HTR-8/SVneo (cell line): ENCODE data around the gene HTR6.
A peak's percentile ranks its signal among the peaks of the same experiment; 100 is the strongest.

Experiments used
- DNase-seq: peaks from one replicate; pipeline ENCODE4 v3.0.0; 2011; ENCODE audit warnings: low spot score, mixed read lengths; ENCODE audit not compliant: insufficient read length
- FAIRE-seq: peaks from 2 replicates; lab custom pipeline; 2011; peaks lifted over from hg19 to GRCh38; lab: Jason Lieb, UNC

The HTR6 gene

DNA sequence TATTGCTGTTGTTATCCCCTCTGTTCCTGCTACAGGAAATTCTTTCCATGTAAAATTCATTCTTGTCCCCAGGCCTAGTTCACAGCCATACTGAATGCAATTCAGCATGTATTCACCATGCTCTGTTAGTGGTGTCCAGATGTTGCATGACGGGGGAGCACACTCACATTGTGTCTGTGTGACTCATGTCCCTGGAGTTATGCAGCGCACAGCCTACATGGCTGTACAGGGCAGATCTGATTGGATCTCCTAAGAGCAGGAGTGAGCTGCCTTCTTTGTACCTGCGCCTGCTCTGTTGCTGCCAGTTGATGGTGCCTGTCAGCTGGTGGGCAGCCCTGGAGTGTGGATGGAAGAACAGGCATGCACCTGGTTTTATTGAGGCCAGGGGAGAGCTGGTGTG, 17.6 kb downstream of the HTR6 start:
- DNase-seq (no peak), FAIRE-seq (no peak)

DNA sequence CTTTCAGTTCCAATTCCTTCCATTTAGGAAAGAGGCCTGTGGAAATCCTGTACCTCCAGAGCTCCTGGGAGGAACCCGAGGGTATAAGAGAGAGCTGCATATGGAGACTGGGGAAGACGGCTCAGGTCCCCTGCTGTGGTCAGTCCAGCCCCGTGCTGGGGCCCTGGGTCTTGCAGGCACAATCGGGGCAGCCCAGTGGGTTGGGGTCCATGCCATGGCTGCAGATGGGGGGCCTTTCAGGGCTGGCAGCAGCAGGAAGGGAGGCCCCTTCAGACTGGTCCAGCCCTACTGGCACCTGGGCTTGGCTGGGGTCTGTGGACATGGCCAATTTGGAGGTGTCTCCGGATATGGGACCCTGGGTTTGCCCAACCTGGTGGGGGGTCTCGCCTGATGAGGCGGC, 18.2 kb downstream of the HTR6 start:
- DNase-seq (no peak), FAIRE-seq (no peak)

DNA sequence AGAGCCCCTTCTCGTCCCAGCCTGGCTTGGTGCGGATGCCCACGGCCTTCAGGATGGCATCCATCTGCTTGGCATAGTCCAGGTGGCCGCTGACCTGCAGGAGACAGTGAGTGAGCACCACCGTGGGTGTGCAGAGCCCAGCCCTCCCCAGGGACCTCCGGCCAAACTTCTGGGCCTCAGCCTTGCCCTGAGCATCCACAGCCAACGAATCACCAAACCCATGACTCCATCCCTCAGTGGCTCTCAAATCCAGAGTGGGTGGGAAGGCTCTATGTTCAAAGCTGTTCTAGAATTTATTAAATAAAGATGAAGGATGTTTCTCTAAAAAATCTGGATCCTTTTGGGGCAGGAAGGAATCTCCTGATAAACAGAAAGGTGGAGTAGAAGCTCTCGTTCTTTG, 18.7 kb downstream of the HTR6 start:
- no peak for DNase-seq
- FAIRE-seq: no peak

DNA sequence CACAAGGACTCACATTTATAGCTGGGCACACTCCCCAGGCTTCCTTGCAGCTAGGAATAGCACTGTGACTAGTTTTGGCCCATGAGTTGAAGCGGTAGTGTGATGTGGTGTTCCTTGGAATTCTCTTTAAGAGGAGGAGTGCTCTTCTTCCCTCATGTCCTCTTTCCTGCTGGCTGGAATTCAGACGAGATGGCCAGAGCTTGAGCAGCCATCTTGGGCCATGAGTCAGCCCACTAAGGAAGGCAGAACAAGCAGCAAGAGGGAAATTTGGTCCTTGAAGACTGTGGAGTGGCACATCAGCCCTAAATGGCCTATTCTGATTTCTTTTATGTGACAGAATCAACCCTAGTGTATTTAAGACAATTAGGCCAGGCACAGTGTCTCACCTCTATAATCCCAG, 20.0 kb downstream of the HTR6 start:
- no peak for FAIRE-seq
- no peak for DNase-seq

DNA sequence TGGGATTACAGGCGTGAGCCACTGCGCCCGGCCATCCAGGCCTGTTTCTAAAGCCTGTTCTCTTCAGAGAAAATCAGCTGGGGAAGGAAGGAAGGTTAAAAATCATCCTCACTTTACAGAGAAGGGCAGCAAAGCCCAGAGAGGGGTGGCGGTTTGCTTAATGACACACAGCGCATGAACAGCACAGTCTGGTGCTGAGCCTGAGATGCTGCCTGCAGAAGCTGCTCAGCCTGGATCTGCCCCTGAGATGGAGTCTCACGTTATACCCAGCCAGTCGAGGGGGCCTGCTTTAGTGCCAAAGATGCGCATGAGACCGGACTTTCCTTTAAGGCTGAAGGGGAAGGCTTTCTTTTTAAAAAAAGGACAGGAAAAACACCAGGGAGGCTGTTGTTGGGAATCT, 21.3 kb downstream of the HTR6 start:
- no peak for FAIRE-seq
- DNase-seq: no peak

DNA sequence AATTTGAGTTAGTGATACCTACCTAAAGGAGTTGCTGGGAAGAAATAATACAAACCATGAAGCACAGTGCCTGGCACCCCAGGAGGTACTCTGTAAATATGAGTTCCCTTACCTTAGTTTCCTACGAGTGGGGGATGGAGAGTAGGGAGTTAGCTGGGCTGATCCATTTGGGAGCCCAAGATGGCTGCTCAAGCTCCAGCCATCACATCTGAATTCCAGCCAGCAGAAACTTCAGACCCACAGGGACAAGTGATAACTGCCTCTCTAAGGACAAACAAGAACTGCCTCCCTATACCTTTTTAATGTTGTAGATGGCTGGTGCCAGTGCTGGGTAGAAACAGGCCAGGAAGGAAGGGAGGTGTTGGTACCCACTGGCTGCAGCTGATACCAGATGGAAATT, 22.7 kb downstream of the HTR6 start:
- DNase-seq (no peak), FAIRE-seq (no peak)

DNA sequence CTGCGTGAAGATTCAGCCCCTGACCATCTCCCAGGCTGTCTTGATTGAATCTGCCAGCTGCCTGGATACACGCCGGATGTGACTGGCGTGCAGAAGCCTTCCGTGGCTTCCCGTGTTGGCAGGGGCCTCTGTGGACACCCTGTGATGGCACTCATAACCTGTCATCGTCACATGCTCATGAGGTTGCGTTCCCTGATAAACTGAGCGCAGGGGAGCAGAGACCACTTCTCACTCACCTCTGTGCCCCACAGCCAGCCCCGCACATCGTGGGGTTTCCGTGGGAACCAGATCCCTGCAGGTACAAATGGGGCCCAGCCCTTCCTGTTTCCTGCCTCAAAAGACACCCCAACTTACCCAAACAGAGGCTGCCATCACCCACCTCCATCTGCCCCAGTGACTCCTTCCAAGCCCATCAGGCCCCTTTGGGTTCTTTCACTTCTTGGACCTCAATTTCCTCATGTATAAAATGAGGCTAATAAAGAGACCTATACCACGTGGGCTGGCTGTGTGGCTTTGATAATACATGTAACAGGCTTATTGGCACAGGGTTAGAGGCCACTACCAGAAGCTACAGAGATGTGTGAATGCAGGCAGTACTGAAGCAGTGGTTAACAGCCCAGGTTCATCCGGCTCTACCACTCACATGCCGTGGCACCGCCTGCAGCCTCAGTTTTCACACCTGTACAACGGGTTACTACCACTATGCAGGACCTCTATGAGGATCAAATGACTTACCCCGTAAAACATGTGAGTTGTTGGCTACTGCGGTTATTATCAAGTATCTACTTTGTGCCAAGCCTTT, 23.6 kb downstream of the HTR6 start:
- FAIRE-seq: no peak
- DNase-seq: no peak

DNA sequence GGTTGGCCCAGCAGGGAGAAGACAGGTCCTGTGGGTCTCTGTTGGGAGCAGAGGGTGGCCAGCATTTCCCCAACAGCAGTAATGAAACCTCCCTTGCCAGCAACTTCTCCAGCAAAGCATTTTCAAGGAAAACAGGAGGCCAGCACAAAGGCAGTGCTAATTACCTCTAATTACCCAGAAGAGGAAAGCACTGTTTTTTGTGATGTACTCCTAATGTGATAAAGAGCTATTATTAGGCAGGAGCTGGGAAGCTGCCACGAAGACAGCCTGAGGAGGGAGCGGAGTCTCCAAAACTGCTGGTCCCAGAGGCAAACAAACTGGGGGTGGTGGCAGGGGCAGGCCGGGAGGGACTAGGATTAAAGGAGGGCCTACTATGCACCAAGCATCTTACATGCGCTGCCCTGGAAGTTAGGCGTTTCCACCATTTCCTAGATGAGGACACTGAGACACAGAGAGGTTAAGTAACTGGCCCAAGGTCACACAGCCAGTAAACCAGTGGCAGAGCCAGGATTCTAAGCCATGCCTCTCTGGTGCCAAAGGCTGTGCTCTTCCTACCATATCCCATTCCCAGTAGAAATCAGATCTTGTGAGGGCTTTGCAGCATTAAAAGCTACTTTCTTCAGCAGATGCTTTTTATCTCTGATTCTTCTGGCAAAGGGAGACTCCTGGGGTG, 24.5 kb downstream of the HTR6 start:
- FAIRE-seq: no peak

DNA sequence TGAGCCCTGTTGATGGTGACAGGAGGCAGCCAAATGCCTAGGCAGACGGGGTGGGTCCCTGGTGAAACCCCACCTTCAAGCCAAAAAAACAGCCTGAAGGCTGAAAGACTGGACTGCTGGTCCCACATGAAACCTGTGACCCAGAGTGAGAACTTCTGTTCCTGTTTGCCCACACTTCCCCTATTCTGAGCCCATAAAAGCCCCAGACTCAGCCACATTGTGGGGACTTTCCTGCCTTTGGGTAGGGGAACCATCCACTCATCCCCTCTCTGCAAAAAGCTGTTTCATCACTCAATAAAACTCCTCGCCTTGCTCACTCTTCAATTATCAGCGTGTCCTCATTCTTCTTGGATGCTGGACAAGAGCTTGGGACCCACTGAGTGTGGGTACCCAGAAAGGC, 25.2 kb downstream of the HTR6 start:
- DNase-seq (no peak), FAIRE-seq (no peak)

More for the DNA sequence above, 24.5 kb downstream of the HTR6 start:
- DNase-seq: no peak

DNA sequence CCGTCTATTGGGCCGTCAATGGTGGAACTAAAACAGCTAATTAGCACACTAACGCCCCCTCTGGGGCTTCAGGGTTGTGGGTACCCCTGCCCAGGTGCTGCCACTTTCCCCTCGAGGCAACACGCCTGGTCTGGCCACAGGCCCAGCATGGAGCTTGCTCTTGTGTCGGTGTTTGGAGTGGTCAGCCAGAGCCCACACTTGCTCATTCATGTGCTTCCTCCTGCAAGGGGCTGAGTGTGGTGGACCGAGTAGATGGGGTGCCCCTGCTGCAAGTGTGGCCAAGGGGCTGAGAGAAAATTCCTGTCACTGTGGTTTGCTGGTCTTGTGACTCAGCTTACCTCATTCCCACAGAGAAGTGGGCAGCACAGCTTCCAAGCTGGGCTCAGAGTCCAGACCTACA, 25.7 kb downstream of the HTR6 start:
- no peak for FAIRE-seq
- DNase-seq: no peak

DNA sequence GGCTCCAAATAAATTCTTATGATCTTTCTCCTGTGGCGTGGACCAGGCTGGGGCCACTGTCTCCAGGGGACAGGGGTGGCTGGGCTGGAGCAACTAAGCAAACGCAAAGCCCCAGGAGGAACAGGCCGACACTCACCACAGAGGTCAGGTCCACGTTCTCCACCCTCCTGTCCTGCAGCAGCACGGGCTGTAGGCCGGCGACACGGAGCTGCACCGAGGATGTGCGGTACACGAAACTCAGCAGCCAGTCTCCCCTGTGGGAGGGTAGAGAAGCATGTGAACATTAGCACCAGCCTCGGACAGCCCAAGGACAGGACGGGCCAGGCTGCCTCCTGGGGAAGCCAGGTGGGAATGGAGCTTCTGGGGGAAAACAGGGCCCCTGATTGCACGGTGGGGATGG, 29.6 kb downstream of the HTR6 start:
- no peak for FAIRE-seq

DNA sequence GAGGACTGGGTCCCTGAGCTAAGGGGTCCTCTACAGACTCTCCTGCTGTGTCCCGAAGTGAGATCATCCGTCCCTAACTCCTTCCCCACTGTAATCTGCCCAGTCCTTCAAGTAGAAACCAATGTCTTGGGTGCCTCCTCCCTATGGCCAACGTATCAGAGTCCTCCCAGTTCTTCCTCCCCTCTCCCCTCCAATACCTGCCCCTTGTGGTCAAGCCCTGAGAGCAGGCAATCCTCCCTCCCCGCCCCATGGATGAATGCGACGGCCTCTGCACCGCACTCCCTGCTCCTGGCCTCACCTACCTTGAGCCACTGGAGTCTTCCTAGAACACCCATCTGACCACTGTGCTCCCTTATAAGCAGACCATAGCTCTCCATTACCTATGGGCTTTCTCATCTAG, 31.1 kb downstream of the HTR6 start:
- FAIRE-seq (no peak), DNase-seq (no peak)

More for the DNA sequence above, 29.6 kb downstream of the HTR6 start:
- no peak for DNase-seq

DNA sequence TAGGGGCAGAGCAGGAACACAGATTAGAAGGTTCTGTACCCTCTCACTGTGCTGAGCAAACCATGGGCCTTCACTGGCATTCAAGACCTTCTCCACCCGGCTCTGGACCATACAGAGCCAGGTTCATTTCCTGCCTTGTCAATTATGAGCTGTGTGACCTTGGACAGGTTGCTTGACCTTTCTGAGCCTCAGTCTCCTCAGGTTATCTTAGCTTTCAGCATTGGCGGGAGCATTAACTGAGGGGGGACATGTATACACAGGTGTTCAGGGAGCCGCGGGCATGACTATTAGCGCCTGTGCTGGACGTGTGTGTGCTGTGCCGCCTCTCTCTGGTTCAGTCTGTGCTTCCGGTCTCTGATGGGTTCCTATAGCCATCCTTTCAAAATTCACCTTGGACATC, 32.1 kb downstream of the HTR6 start:
- FAIRE-seq (no peak), DNase-seq (no peak)

DNA sequence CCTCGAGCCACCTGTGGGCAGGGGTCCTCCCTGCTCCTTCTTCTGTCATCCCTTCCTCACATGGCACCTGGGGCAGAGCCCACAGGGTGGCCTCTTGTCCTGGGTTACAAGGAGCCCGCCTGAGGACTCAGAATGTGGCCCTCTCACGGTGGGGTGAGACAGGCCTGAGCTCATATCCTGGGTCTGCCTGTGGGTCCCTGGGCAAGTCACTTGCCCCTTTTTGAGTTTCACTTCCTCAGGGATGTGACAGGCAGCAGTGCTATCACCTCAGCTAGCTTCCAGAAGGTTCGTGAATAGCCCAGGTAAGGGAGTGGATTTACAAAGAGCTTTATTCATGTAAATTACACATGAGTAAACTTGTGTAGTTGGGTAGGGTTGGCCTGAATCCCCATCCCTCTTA, 33.5 kb downstream of the HTR6 start:
- no peak for FAIRE-seq
- no peak for DNase-seq

DNA sequence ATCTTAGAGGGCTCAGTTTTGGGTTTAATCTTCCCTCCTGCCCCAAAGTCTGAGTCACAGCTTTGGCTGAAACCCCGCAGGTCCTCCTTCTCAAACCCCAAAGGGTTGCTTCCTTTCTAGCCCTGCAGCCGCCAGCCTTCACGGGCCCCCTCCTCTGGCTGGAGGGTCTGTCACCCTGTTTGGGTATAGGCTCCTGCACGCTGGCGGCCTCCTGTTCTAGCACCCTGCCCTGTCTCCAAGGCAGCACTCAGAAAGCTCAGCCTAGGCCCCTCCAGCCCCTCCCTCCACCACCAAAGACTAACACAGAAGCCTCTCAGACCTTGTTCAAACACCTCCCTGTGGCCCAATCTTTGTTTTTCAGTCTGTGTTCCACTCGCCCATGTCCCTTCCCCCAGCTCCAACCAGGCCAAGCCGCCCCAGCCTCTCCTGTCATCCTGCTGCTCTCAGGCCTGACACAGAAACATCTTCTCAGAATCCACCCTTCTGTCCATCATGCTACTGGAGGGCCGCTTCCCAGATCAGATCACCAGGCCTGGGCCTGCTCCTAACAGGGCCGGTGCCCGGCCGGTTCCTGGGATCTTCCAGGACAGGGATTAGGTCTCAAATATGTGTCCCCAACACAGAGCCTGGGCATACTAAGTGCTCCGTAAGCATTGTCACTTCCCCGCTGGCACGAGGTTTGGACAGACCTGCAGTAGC, 35.6 kb downstream of the HTR6 start:
- FAIRE-seq: no peak
- DNase-seq: no peak

DNA sequence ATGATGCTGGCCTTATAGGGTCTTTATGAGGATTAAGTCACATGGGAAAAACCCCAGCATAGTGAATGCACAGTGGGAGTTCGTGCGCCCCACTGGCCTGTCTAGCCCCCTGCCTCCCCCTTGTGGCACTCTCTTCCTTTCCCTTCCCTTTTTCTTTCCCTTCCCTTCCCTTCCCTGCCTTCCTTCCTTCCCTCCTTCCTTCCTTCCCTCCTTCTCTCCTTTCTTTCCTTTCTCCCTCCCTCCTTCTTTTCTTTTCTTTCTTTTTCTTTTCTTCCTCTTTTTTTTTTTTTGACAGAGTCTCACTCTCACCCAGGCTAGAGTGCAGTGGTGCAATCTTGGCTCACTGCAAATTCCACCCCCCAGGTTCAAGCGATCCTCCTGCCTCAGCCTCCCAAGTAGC, 38.6 kb downstream of the HTR6 start:
- FAIRE-seq (no peak), DNase-seq (no peak)

DNA sequence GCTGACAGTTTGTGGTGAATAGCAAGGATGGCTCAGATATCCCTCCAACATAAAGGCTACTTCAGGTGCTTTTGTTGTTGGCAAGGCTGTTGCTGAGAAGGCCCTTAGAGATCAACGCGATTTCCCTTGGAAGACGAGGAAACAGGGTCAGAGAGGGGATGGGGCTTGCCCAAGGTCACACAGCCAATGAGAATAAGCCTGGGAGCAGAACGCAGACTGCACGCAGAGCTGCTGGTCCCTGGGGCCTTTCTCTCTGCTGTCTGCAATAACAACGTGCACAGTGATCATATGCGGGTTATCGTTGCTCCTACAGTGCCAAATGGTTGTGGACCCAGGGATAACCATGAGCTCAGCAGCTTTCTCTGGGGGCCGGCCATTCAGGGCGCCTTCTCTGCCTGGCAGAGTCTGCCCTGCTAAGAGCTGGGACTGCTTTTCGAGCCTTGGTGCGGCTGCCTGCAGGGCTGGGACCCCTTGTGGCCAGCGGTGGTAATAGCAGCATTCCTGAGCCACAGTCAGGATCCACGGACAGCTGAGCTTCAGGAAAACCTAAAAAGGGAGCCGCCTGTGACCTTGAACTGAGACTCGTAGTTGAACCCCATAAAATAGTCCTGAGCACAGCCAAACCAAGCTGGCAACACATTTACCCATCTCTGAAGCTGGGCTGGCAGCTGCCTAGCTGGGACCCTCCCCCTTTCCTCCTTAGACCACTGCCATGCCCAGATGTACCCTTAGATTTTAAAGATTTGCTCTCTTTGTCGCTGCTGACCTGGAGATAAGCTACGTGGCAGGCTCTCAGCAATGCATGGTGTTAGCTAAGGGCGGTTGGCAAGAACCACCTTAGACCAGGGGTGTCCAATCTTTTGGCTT, 39.8 kb downstream of the HTR6 start:
- DNase-seq: peak; percentile 84
- FAIRE-seq: peak; percentile 46

DNA sequence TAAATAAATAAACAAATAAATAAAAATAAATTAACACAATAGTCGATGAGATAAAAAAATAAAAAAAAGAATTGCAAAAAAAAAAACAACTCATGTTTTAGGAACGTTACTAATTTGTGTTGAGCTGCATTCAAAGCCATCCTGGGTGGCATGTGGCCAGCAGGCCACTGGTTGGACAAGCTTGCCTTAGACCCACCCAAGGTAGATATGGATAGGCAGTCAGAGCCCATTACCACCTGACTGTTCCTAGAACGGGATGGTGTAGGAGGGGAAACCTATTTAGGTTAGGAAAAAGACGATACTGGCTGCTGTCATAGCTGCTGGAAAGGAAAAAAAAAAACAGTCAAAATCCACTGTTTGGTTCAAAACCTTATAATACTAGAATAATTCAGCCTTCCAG, 40.8 kb downstream of the HTR6 start:
- FAIRE-seq: no peak
- no peak for DNase-seq

DNA sequence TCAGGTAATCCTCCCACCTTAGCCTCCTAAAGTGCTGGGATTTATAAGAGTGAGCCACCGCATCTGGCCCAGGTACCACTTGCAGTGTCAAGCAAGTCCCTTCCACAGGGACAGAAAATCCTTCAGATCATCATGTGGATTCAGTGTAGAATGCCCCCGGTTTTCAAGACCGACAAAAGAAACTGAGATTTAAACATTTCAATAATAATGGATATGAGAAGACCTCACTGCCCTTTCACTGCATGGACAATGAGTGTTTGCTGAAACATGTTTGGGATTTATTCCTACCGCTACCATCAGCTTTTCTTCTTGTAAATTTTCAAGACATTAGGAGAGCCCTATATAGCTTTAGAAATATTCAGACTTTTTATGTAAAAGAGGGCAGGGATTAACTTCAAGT, 41.5 kb downstream of the HTR6 start:
- FAIRE-seq (no peak), DNase-seq (no peak)

DNA sequence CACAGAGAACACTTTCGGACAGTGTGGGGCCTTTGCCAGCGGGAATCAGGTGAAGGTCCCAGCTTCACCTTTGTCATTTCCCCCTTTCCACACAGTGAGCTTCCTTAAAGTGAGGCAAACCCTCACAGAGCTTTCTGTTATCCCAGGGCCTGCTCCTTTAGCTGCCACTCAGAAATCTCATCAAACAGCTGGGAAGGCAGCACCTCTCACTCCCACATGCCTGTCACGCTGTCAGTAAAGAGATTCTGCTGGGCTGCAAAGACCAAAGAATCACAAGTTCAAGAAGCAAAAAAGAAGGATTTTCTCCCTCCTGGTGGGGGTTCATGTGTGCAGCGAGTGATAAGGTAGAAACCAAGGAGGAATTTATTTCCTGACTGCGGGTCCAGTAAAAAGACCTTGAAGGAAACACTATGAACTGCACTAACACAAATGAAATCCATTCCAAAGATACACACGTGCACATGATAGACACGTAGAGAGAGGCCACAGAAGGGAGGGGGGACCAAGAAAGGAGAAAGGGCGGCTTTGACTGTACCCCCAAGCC, 44.0 kb downstream of the HTR6 start:
- FAIRE-seq: no peak
- DNase-seq: no peak
